Skeletal muscle tissue (tissue), 4 donors: ENCODE results near the gene STRBP. TPM values are rescaled to one million over a fixed set of nuclear protein-coding genes. Genes with fewer than 3 reads are reported as not detected.

Source experiments
- H3K27ac ChIP-seq: one replicate; pipeline ENCODE4 v1.7.0; 2013; ENCODE audit warnings: mild to moderate bottlenecking, low read depth, low read length, inconsistent platforms
- H3K27me3 ChIP-seq, 3 donors: one replicate each; pipeline ENCODE4 v1.7.0; 2013; ENCODE audit warnings: low read length in 3 of 3; ENCODE audit not compliant: control insufficient read depth in 3 of 3, insufficient read depth in 3 of 3
- H3K36me3 ChIP-seq, 3 donors: one replicate each; pipeline ENCODE4 v1.7.0; 2013; ENCODE audit warnings: low read length in 3 of 3; ENCODE audit not compliant: control insufficient read depth in 3 of 3, insufficient read depth in 3 of 3
- H3K4me1 ChIP-seq, 3 donors: one replicate each; pipeline ENCODE4 v1.7.0; 2013; ENCODE audit warnings: low read length in 3 of 3, mild to moderate bottlenecking in 3 of 3; ENCODE audit not compliant: control insufficient read depth in 3 of 3, insufficient read depth in 3 of 3
- H3K4me3 ChIP-seq, 3 donors: one replicate each; pipeline ENCODE4 v1.7.0; 2013; ENCODE audit warnings: low read length in 3 of 3
- H3K9ac ChIP-seq, 3 donors: one replicate each; pipeline ENCODE4 v1.7.0; 2013; ENCODE audit warnings: low read length in 3 of 3, mild to moderate bottlenecking in 3 of 3, moderate library complexity in 2 of 3, low read depth in 1 of 3
- H3K9me3 ChIP-seq, 3 donors: one replicate each; pipeline ENCODE4 v1.7.0; 2013; ENCODE audit warnings: low read length in 3 of 3; ENCODE audit not compliant: control insufficient read depth in 3 of 3
- total RNA-seq: library from RNA; depleted of rRNA; stranded (reverse); fragments of >200 nt; gene quantifications from one replicate; pipeline ENCODE4 v1.2.3, GENCODE V29; 2014
- donor health status: Osteomylitis.

Gene STRBP
- total RNA-seq, 1 donor from 2014 or later, result 4.2 TPM

- Histone ChIP-seq H3K9ac (no peak overlapping the region), H3K4me3 (no peak overlapping the region), H3K27ac (no peak overlapping the region), H3K4me1 (no peaks in the 10 kb centered on the region), H3K9me3 (no peaks in the 10 kb centered on the region), H3K36me3 (peaks cover 0 to 4% (median 0%) of the 10 kb centered on the region in 3 donors), H3K27me3 (no peaks in the 10 kb centered on the region)
Measured at GRCh38 chr9:123162360-123162759, 106.0 kb downstream of the STRBP start.

- peaks cover 0 to 14% (median 8%) of the 10 kb centered on the region in 3 donors for H3K36me3 ChIP-seq
Measured at GRCh38 chr9:123157221-123157620, 111.2 kb downstream of the STRBP start.

GRCh38 chr9:123150708-123151503 lies 117.5 kb downstream of the STRBP start:
- Histone ChIP-seq H3K4me1 (no peaks in the 10 kb centered on the region), H3K27me3 (no peaks in the 10 kb centered on the region), H3K27ac (no peak overlapping the region), H3K9me3 (no peaks in the 10 kb centered on the region), H3K4me3 (no peak overlapping the region), H3K36me3 (peaks cover 0 to 14% (median 3%) of the 10 kb centered on the region in 3 donors), H3K9ac (no peak overlapping the region)

More at GRCh38 chr9:123157221-123157620, 111.2 kb downstream of the STRBP start:
- H3K4me1 ChIP-seq, result no peaks in the 10 kb centered on the region
- no peak overlapping the region for H3K27ac ChIP-seq
- H3K27me3 ChIP-seq, result no peaks in the 10 kb centered on the region
- H3K9me3 ChIP-seq, result no peaks in the 10 kb centered on the region
- H3K9ac ChIP-seq, result no peak overlapping the region
- no peak overlapping the region for H3K4me3 ChIP-seq

GRCh38 chr9:123149067-123149466 lies 119.3 kb downstream of the STRBP start:
- Histone ChIP-seq H3K36me3 (peaks cover 0 to 8% (median 3%) of the 10 kb centered on the region in 3 donors), H3K27ac (no peak overlapping the region), H3K4me3 (no peak overlapping the region), H3K9ac (no peak overlapping the region), H3K4me1 (no peaks in the 10 kb centered on the region), H3K27me3 (no peaks in the 10 kb centered on the region), H3K9me3 (no peaks in the 10 kb centered on the region)

- Histone ChIP-seq H3K9me3 (no peaks in the 10 kb centered on the region), H3K9ac (no peak overlapping the region), H3K36me3 (no peaks in the 10 kb centered on the region), H3K27me3 (no peaks in the 10 kb centered on the region), H3K4me3 (no peak overlapping the region), H3K27ac (no peak overlapping the region), H3K4me1 (no peaks in the 10 kb centered on the region)
Measured at GRCh38 chr9:123138163-123138562, 130.2 kb downstream of the STRBP start.

- Histone ChIP-seq H3K27me3 (no peaks in the 10 kb centered on the region), H3K4me3 (no peak overlapping the region), H3K36me3 (peaks cover 3 to 5% (median 5%) of the 10 kb centered on the region in 3 donors), H3K9me3 (no peaks in the 10 kb centered on the region), H3K27ac (no peak overlapping the region), H3K9ac (no peak overlapping the region), H3K4me1 (no peaks in the 10 kb centered on the region)
Measured at GRCh38 chr9:123135430-123135829, 133.0 kb downstream of the STRBP start.

- no peak overlapping the region for H3K9ac ChIP-seq
- no peak overlapping the region for H3K27ac ChIP-seq
- H3K4me1 ChIP-seq, result no peaks in the 10 kb centered on the region
- H3K27me3 ChIP-seq, result no peaks in the 10 kb centered on the region
- H3K36me3 ChIP-seq, result peaks cover 3 to 8% (median 5%) of the 10 kb centered on the region in 3 donors
- no peak overlapping the region for H3K4me3 ChIP-seq
- no peaks in the 10 kb centered on the region for H3K9me3 ChIP-seq
Measured at GRCh38 chr9:123132696-123133095, 135.7 kb downstream of the STRBP start.

GRCh38 chr9:123131993-123132392 lies 136.4 kb downstream of the STRBP start:
- Histone ChIP-seq H3K9ac (no peak overlapping the region), H3K27ac (no peak overlapping the region), H3K27me3 (no peaks in the 10 kb centered on the region), H3K4me3 (no peak overlapping the region), H3K36me3 (peaks cover 3 to 8% (median 5%) of the 10 kb centered on the region in 3 donors), H3K9me3 (no peaks in the 10 kb centered on the region), H3K4me1 (no peaks in the 10 kb centered on the region)

GRCh38 chr9:123131258-123131657 lies 137.1 kb downstream of the STRBP start:
- Histone ChIP-seq H3K27me3 (no peaks in the 10 kb centered on the region), H3K36me3 (peaks cover 3 to 8% (median 5%) of the 10 kb centered on the region in 3 donors), H3K9ac (no peak overlapping the region)

GRCh38 chr9:123129423-123129822 lies 139.0 kb downstream of the STRBP start:
- no peaks in the 10 kb centered on the region for H3K9me3 ChIP-seq
- no peak overlapping the region for H3K27ac ChIP-seq
- no peak overlapping the region for H3K4me3 ChIP-seq
- H3K9ac ChIP-seq, result no peak overlapping the region
- no peaks in the 10 kb centered on the region for H3K27me3 ChIP-seq
- H3K36me3 ChIP-seq, result peaks cover 3 to 8% (median 5%) of the 10 kb centered on the region in 3 donors
- H3K4me1 ChIP-seq, result no peaks in the 10 kb centered on the region

More at GRCh38 chr9:123131258-123131657, 137.1 kb downstream of the STRBP start:
- Histone ChIP-seq H3K4me1 (no peaks in the 10 kb centered on the region), H3K4me3 (no peak overlapping the region), H3K27ac (no peak overlapping the region), H3K9me3 (no peaks in the 10 kb centered on the region)
